HepG2 (cell line): ENCODE measurements around the gene ERV3-1. TPM values are rescaled to one million over a fixed set of nuclear protein-coding genes. Genes with fewer than 3 reads are reported as not detected.

Source experiments
- ELF3 ChIP-seq: IDR thresholded peaks from 2 replicates; pipeline ENCODE4 v1.6.1; 2016; ENCODE audit warnings: missing genetic modification reagents, missing compliant biosample characterization
- ERF ChIP-seq: IDR thresholded peaks from 2 replicates; pipeline ENCODE4 v1.6.1; 2018; ENCODE audit warnings: missing biosample characterization, missing genetic modification reagents
- GABPA ChIP-seq, 2 experiments: IDR thresholded peaks; 2 replicates each; pipeline ENCODE4 v1.6.1; 2011 to 2016; ENCODE audit warnings: low read depth in 2 of 2, low read length in 1 of 2, missing biosample characterization in 1 of 2, missing genetic modification characterization in 1 of 2
- NCOA1 ChIP-seq: sonication (generic); formaldehyde crosslinking; IDR thresholded peaks from 2 replicates; pipeline ENCODE4 v1.9.0; 2021; ENCODE audit warnings: missing genetic modification reagents
- RFXANK ChIP-seq: IDR thresholded peaks from 2 replicates; pipeline ENCODE4 v1.6.1; 2016
- SAP130 ChIP-seq: IDR thresholded peaks from 2 replicates; pipeline ENCODE4 v1.6.1; 2016; ENCODE audit warnings: low read depth
- SMAD9 ChIP-seq: sonication (generic); formaldehyde crosslinking; IDR thresholded peaks from 2 replicates; pipeline ENCODE4 v1.5.1; 2020; ENCODE audit warnings: mild to moderate bottlenecking, missing genetic modification reagents
- SRF ChIP-seq: IDR thresholded peaks from 2 replicates; pipeline ENCODE4 v1.6.1; 2011; ENCODE audit warnings: mild to moderate bottlenecking, low read depth, low read length, moderate library complexity
- TEAD3 ChIP-seq: optimal IDR thresholded peaks from 2 replicates; pipeline ENCODE3; 2016; ENCODE audit warnings: borderline replicate concordance
- ZBTB20 ChIP-seq: sonication (generic); formaldehyde crosslinking; IDR thresholded peaks from 2 replicates; pipeline ENCODE4 v1.8.1; 2023; ENCODE audit warnings: missing genetic modification reagents, low read depth, mild to moderate bottlenecking, borderline replicate concordance
- ZNF232 ChIP-seq: sonication (generic); formaldehyde crosslinking; IDR thresholded peaks from 2 replicates; pipeline ENCODE4 v1.4.0; 2020; ENCODE audit warnings: missing genetic modification reagents, borderline replicate concordance
- ZNF251 ChIP-seq: sonication (generic); formaldehyde crosslinking; IDR thresholded peaks from 2 replicates; pipeline ENCODE4 v1.9.0; 2021; ENCODE audit warnings: mild to moderate bottlenecking, missing genetic modification reagents
- ZNF256 ChIP-seq: sonication (generic); formaldehyde crosslinking; conservative IDR thresholded peaks from 2 replicates; pipeline ENCODE4 v1.4.0; 2020; ENCODE audit warnings: missing genetic modification reagents
- ZNF331 ChIP-seq: sonication (generic); formaldehyde crosslinking; IDR thresholded peaks from 2 replicates; pipeline ENCODE4 v1.4.0; 2020; ENCODE audit warnings: missing genetic modification reagents
- ZNF557 ChIP-seq: sonication (generic); formaldehyde crosslinking; IDR thresholded peaks from 2 replicates; pipeline ENCODE4 v1.4.0; 2020; ENCODE audit warnings: missing genetic modification reagents
- ZNF615 ChIP-seq: sonication (generic); formaldehyde crosslinking; IDR thresholded peaks from 2 replicates; pipeline ENCODE4 v1.5.0; 2020; ENCODE audit warnings: mild to moderate bottlenecking, missing genetic modification reagents, borderline replicate concordance
- ZNF619 ChIP-seq: sonication (generic); formaldehyde crosslinking; IDR thresholded peaks from 2 replicates; pipeline ENCODE4 v1.4.0; 2020; ENCODE audit warnings: mild to moderate bottlenecking, missing genetic modification reagents
- polyA plus RNA-seq, 8 experiments: library from polyadenylated mRNA; depleted of rRNA in 3 of 8; stranded (reverse) in 7 of 8; unstranded in 1 of 8; fragments of >200 nt; fragmentation: Illumina TruSeq in 4 of 8; extraction: Trizol in 4 of 8; gene quantifications; 2 replicates each; pipeline versions ENCODE4 v1.2.1 to v1.2.3, GENCODE V29; 2011 to 2016; ENCODE audit warnings: low read depth in 4 of 8, missing spikeins in 1 of 8, mixed read lengths in 1 of 8; ENCODE audit not compliant: insufficient read depth in 1 of 8
- total RNA-seq, 5 experiments: library from RNA; depleted of rRNA; stranded (reverse); fragments of >200 nt; fragmentation: Illumina TruSeq; extraction: Trizol; gene quantifications; 2 replicates each; pipeline ENCODE4 v1.2.3, GENCODE V29; 2016; ENCODE audit warnings: low read depth in 1 of 5
- TF ChIP-seq, protein P1 (sequence below), 2 experiments: sonication (generic) in 1 of 2; formaldehyde crosslinking in 1 of 2; IDR thresholded peaks; 2 replicates each; pipeline versions ENCODE4 v1.4.0 to v1.6.1; 2016 to 2020; ENCODE audit warnings: borderline replicate concordance in 1 of 2, low read depth in 1 of 2, mild to moderate bottlenecking in 1 of 2, missing genetic modification reagents in 1 of 2
- TF ChIP-seq, protein P2 (sequence below): IDR thresholded peaks from 2 replicates; pipeline ENCODE4 v1.6.1; 2016; ENCODE audit warnings: missing genetic modification reagents, missing compliant biosample characterization
- TF ChIP-seq, protein P3 (sequence below): IDR thresholded peaks from 2 replicates; pipeline ENCODE4 v1.6.1; 2016; ENCODE audit warnings: missing compliant biosample characterization, missing genetic modification reagents, borderline replicate concordance
- TF ChIP-seq, protein P4 (sequence below): sonication (generic); formaldehyde crosslinking; conservative IDR thresholded peaks from 2 replicates; pipeline ENCODE4 v1.5.0; 2020; ENCODE audit warnings: missing genetic modification reagents

ERV3-1 gene
- total and polyA plus RNA-seq, 2 of the 13 experiments (the other 11 are each of a cell fraction or from before 2014, with no cell fraction given): 20.4 to 86.3 TPM

DNA sequence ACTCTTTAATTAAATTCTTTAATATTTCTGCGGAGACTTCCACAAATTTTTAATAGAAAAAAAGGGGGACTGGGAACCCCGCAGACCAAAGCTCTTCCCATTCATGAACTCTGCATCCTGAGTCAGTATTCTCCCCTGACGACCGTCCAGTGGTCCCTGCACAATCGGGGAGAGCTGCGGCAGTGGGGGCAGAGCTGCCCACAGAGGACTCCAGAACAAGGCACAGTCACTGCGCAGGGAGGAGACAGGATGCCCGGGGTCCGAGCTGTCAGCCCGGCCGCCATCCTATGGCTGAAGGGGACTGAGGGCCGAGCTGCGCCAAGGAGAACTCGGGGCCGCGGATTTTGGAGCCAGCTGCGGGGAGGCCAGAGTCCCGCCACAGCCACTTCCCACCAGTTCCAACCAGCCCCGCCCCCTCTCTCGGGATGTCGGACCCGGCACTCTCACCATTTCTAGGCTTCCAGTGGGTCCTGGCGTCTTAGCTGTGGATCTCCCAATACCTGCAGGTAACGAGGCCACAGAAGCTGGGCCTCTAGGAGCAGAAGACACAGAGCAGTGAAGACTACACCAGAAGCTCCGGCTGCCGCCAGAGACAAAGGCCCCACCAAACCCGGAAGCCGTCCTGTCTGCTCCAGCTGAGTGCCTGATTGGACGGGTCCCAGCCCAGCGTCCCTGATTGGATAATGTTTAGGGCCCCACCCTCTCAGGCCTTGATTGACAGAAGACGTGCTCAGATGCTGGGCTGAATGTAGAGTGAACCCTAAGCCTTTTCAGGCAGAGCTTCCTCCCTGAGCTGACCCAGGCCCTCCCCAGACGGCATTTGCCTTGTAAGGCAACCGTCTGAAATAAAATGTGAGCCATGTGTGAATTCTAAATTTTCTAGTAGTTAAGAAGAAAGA, at the start of gene ERV3-1 (continued):
- TF ChIP-seq, protein P1, sequence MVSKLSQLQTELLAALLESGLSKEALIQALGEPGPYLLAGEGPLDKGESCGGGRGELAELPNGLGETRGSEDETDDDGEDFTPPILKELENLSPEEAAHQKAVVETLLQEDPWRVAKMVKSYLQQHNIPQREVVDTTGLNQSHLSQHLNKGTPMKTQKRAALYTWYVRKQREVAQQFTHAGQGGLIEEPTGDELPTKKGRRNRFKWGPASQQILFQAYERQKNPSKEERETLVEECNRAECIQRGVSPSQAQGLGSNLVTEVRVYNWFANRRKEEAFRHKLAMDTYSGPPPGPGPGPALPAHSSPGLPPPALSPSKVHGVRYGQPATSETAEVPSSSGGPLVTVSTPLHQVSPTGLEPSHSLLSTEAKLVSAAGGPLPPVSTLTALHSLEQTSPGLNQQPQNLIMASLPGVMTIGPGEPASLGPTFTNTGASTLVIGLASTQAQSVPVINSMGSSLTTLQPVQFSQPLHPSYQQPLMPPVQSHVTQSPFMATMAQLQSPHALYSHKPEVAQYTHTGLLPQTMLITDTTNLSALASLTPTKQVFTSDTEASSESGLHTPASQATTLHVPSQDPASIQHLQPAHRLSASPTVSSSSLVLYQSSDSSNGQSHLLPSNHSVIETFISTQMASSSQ (IDR thresholded peaks at IDR 0.05; ENCODE audit: low read depth): no peak
- TF ChIP-seq, protein P1 (CRISPR knock-in tag; IDR thresholded peaks at IDR 0.05; ENCODE audit: borderline replicate concordance): peak; percentile 54; the same call in 1 of the 2 replicates
- TF ChIP-seq SAP130 (CRISPR knock-in tag) (peak; percentile 91), ZNF615 (CRISPR knock-in tag) (no peak), GABPA (IDR thresholded peaks at IDR 0.05; ENCODE audit: low read depth, low read length) (no peak), GABPA (CRISPR knock-in tag; IDR thresholded peaks at IDR 0.05; ENCODE audit: low read depth) (peak; percentile 65), NCOA1 (CRISPR knock-in tag) (no peak), ZNF331 (CRISPR knock-in tag) (peak; percentile 50; the same call in 1 of the 2 replicates), ZNF251 (no peak), ZNF256 (CRISPR knock-in tag) (peak; percentile 47; the same call in 1 of the 2 replicates), ZNF619 (0 out of 2 replicates have a peak, but pooled peaks have one; percentile 40), ZBTB20 (CRISPR knock-in tag) (0 out of 2 replicates have a peak, but pooled peaks have one; percentile 29), ELF3 (peak; percentile 86), TEAD3 (CRISPR knock-in tag) (peak; percentile 12), RFXANK (CRISPR knock-in tag) (0 out of 2 replicates have a peak, but pooled peaks have one; percentile 30), ERF (CRISPR knock-in tag) (no peak), SMAD9 (CRISPR knock-in tag) (peak; percentile 60; the same call in 1 of the 2 replicates), ZNF232 (CRISPR knock-in tag) (peak; percentile 86; the same call in 1 of the 2 replicates), SRF (peak; percentile 88), ZNF557 (CRISPR knock-in tag) (0 out of 2 replicates have a peak, but pooled peaks have one; percentile 17)
- TF ChIP-seq, protein P2, sequence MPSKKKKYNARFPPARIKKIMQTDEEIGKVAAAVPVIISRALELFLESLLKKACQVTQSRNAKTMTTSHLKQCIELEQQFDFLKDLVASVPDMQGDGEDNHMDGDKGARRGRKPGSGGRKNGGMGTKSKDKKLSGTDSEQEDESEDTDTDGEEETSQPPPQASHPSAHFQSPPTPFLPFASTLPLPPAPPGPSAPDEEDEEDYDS (CRISPR knock-in tag): peak; percentile 96
- TF ChIP-seq, protein P3, sequence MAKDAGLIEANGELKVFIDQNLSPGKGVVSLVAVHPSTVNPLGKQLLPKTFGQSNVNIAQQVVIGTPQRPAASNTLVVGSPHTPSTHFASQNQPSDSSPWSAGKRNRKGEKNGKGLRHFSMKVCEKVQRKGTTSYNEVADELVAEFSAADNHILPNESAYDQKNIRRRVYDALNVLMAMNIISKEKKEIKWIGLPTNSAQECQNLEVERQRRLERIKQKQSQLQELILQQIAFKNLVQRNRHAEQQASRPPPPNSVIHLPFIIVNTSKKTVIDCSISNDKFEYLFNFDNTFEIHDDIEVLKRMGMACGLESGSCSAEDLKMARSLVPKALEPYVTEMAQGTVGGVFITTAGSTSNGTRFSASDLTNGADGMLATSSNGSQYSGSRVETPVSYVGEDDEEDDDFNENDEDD (CRISPR knock-in tag): no peak
- TF ChIP-seq, protein P4, sequence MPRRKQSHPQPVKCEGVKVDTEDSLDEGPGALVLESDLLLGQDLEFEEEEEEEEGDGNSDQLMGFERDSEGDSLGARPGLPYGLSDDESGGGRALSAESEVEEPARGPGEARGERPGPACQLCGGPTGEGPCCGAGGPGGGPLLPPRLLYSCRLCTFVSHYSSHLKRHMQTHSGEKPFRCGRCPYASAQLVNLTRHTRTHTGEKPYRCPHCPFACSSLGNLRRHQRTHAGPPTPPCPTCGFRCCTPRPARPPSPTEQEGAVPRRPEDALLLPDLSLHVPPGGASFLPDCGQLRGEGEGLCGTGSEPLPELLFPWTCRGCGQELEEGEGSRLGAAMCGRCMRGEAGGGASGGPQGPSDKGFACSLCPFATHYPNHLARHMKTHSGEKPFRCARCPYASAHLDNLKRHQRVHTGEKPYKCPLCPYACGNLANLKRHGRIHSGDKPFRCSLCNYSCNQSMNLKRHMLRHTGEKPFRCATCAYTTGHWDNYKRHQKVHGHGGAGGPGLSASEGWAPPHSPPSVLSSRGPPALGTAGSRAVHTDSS (CRISPR knock-in tag): no peak
